ENCODE results near the gene ABCB8. TPM values are rescaled to one million over a fixed set of nuclear protein-coding genes. Genes with fewer than 3 reads are reported as not detected.

ABCB8 gene
- total and polyA plus RNA-seq, 9 of the 15 experiments (the other 6 are each of a cell fraction or from before 2014, with no cell fraction given) = 7.6 to 106 (median 36.3) TPM

- no peak for TF ChIP-seq RREB1 (CRISPR knock-in tag; IDR thresholded peaks at IDR 0.05)
- TF ChIP-seq SREBF2 (CRISPR knock-in tag; IDR thresholded peaks at IDR 0.05) = no peak
- TF ChIP-seq ZBTB33 (CRISPR knock-in tag; IDR thresholded peaks at IDR 0.05) = peak; percentile 34; the same call in 1 of the 2 replicates
- TF ChIP-seq KDM4B (IDR thresholded peaks at IDR 0.05; ENCODE audit: borderline replicate concordance in 2 of 2, low read depth in 1 of 2) = no peak
- TF ChIP-seq ZNF184 (CRISPR knock-in tag; IDR thresholded peaks at IDR 0.05) = no peak
- no peak for TF ChIP-seq ZNF24 (IDR thresholded peaks at IDR 0.05)
- TF ChIP-seq SAP30 (IDR thresholded peaks at IDR 0.05; ENCODE audit: borderline replicate concordance, insufficient read depth, low read depth, low read length, poor library complexity, severe bottlenecking) = no peak
- no peak for TF ChIP-seq ID3 (CRISPR knock-in tag; IDR thresholded peaks at IDR 0.05)
- no peak for TF ChIP-seq ID3 (tag; IDR thresholded peaks at IDR 0.05)
- TF ChIP-seq ZC3H8 (IDR thresholded peaks at IDR 0.05) = no peak
- no peak for TF ChIP-seq CBX5 (IDR thresholded peaks at IDR 0.05; ENCODE audit: borderline replicate concordance, low read depth)
- no peak for TF ChIP-seq ZNF124 (CRISPR knock-in tag; IDR thresholded peaks at IDR 0.05)
- no peak for TF ChIP-seq ZNF280A (IDR thresholded peaks at IDR 0.05; ENCODE audit: low read depth, partially characterized antibody)
- peak in 1 of 2 experiments; percentile 34; a peak in 1 of 4 replicates for TF ChIP-seq RCOR1 (IDR thresholded peaks at IDR 0.05; ENCODE audit: borderline replicate concordance in 1 of 2, low read depth in 2 of 2, low read length in 2 of 2)
- no peak for TF ChIP-seq NRF1 (conservative IDR thresholded peaks at IDR 0.05 in 1 of 2, IDR thresholded peaks at IDR 0.05 in 1 of 2)
- TF ChIP-seq ZNF583 (CRISPR knock-in tag; IDR thresholded peaks at IDR 0.05) = no peak
- TF ChIP-seq PHF20 (IDR thresholded peaks at IDR 0.05; ENCODE audit: partially characterized antibody) = peak; percentile 1
- no peak for TF ChIP-seq RBFOX2 (IDR thresholded peaks at IDR 0.05; ENCODE audit: low read depth, low read length)
- no peak for TF ChIP-seq MCM5 (IDR thresholded peaks at IDR 0.05; ENCODE audit: low read depth)
Measured at GRCh38 chr7:150997075-150997511, 31.2 kb upstream of the ABCB8 start (continued).

Measured in K562 (cell line).